Retinal pigment epithelial cell (primary cell): Measurements from ENCODE around the gene ANKIB1.

Source experiments
- DNase-seq: peaks from one replicate; pipeline ENCODE4 v3.0.0-alpha.2; 2010; ENCODE audit warnings: low read depth
- H3K4me3 ChIP-seq: 2 replicates; pipeline ENCODE4 v1.5.1; 2011; ENCODE audit warnings: mild to moderate bottlenecking, low read length, control low read depth, moderate library complexity
- CTCF ChIP-seq: conservative IDR thresholded peaks from 2 replicates; pipeline ENCODE4 v1.5.1; 2011; ENCODE audit warnings: low read depth, low read length, control low read depth, inconsistent platforms

ANKIB1 gene

GRCh38 chr7:92359801-92360200 is 114.0 kb downstream of the ANKIB1 start:
- no peak for TF ChIP-seq CTCF
- no peak for DNase-seq
- no peak overlapping the region for H3K4me3 ChIP-seq

GRCh38 chr7:92360387-92360786 is 114.6 kb downstream of the ANKIB1 start:
- no peak for TF ChIP-seq CTCF
- H3K4me3 ChIP-seq: no peak overlapping the region
- no peak for DNase-seq

- no peak for DNase-seq
- no peak overlapping the region for H3K4me3 ChIP-seq
- no peak for TF ChIP-seq CTCF
Observed at GRCh38 chr7:92362131-92362530, 116.4 kb downstream of the ANKIB1 start.

GRCh38 chr7:92366730-92367129 is 121.0 kb downstream of the ANKIB1 start:
- H3K4me3 ChIP-seq: no peak overlapping the region
- no peak for TF ChIP-seq CTCF
- DNase-seq: no peak

- no peak for DNase-seq
- no peak overlapping the region for H3K4me3 ChIP-seq
- TF ChIP-seq CTCF: no peak
Observed at GRCh38 chr7:92368741-92369140, 123.0 kb downstream of the ANKIB1 start.

GRCh38 chr7:92375013-92375412 is 129.2 kb downstream of the ANKIB1 start:
- TF ChIP-seq CTCF: no peak
- no peak overlapping the region for H3K4me3 ChIP-seq
- no peak for DNase-seq

- no peak for TF ChIP-seq CTCF
- DNase-seq: no peak
- H3K4me3 ChIP-seq: no peak overlapping the region
Observed at GRCh38 chr7:92391071-92391470, 145.3 kb downstream of the ANKIB1 start.
